Measurements from ENCODE around the gene KRTAP9-8.
"Not testable (repeated sequence)": the region's sequence is repeated elsewhere in the genome, so short reads cannot be mapped to it uniquely, and the experiment has no call there.

KRTAP9-8 gene

GRCh38 chr17:41258406-41258805 is 20.6 kb downstream of the KRTAP9-8 start:
- H3K9me3 ChIP-seq (ENCODE audit: control insufficient read depth in 1 of 2, low read length in 2 of 2) = no peaks in the 10 kb centered on the region
- no peaks in the 10 kb centered on the region for H3K36me3 ChIP-seq (ENCODE audit: control insufficient read depth in 1 of 2, insufficient read depth in 2 of 2, low read length in 2 of 2)
- no peak overlapping the region for H3K4me3 ChIP-seq (ENCODE audit: low read depth in 1 of 2, low read length in 2 of 2)
- peaks cover 3% of the 10 kb centered on the region for H3K27me3 ChIP-seq (ENCODE audit: low read depth, low read length)
- no peak overlapping the region for H3K27ac ChIP-seq (ENCODE audit: low read length)
- no peaks in the 10 kb centered on the region for H3K4me1 ChIP-seq (ENCODE audit: control insufficient read depth in 1 of 2, insufficient read depth in 2 of 2, low read length in 2 of 2)

GRCh38 chr17:41263212-41263611 is 25.4 kb downstream of the KRTAP9-8 start:
- Histone ChIP-seq H3K4me3 (ENCODE audit: low read depth in 1 of 2, low read length in 2 of 2) (no peak overlapping the region), H3K9me3 (ENCODE audit: control insufficient read depth in 1 of 2, low read length in 2 of 2) (no peaks in the 10 kb centered on the region), H3K27ac (ENCODE audit: low read length) (no peak overlapping the region), H3K36me3 (ENCODE audit: control insufficient read depth in 1 of 2, insufficient read depth in 2 of 2, low read length in 2 of 2) (no peaks in the 10 kb centered on the region), H3K27me3 (ENCODE audit: low read depth, low read length) (no peaks in the 10 kb centered on the region), H3K4me1 (ENCODE audit: control insufficient read depth in 1 of 2, insufficient read depth in 2 of 2, low read length in 2 of 2) (no peaks in the 10 kb centered on the region)

DNA sequence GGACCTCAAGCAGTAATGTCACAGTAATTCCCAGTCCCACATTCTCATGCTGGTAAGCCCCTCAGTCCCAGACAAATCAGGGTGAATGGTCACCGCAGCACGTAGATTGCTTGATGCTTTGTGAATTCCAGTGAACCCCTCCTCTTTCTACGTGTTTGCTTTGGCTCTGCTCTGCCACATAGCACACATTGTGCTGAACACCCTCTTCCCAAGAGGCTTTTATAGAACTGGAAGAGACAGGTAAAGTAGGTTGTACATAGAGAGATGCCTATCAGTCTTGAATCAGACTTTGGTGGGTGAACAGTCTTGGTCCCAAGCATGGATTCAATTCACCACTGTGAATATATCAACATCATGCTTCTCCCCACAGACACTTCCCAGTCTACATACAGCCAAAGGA is 26.8 kb downstream of the KRTAP9-8 start:
- H3K36me3 ChIP-seq (ENCODE audit: control insufficient read depth in 1 of 2, insufficient read depth in 2 of 2, low read length in 2 of 2) = no peaks in the 10 kb centered on the region
- H3K4me1 ChIP-seq (ENCODE audit: control insufficient read depth in 1 of 2, insufficient read depth in 2 of 2, low read length in 2 of 2) = no peaks in the 10 kb centered on the region
- H3K27me3 ChIP-seq (ENCODE audit: low read depth, low read length) = no peaks in the 10 kb centered on the region
- no peak overlapping the region for H3K4me3 ChIP-seq (ENCODE audit: low read depth in 1 of 2, low read length in 2 of 2)
- no peak overlapping the region for H3K27ac ChIP-seq (ENCODE audit: low read length)
- no peaks in the 10 kb centered on the region for H3K9me3 ChIP-seq (ENCODE audit: control insufficient read depth in 1 of 2, low read length in 2 of 2)

DNA sequence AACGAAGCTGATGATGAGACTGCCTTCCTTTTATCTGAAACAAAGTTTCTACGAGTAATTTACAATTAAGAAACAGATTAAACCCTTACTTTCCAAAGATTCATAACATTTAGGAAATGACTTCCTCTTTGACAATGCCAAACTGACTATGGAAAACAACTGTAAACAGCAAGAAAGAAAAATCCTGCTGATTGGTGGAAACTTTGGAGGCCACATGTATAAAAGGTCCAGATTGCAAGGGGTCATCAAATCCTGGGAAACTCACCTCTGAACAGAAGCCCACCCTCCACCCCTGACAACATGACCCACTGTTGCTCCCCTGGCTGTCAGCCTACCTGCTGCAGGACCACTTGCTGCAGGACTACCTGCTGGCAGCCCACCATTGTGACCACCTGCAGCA is 27.3 kb downstream of the KRTAP9-8 start, which contains the start of gene KRTAP9-6:
TSS of gene KRTAP9-6 (plus strand) at position 301 of the 400 bp plus-strand sequence. CDS start at position 301, 0 bp downstream.
- Histone ChIP-seq H3K27me3 (ENCODE audit: low read depth, low read length) (no peaks in the 10 kb centered on the region), H3K9me3 (ENCODE audit: control insufficient read depth in 1 of 2, low read length in 2 of 2) (no peaks in the 10 kb centered on the region), H3K36me3 (ENCODE audit: control insufficient read depth in 1 of 2, insufficient read depth in 2 of 2, low read length in 2 of 2) (no peaks in the 10 kb centered on the region), H3K4me3 (ENCODE audit: low read depth in 1 of 2, low read length in 2 of 2) (no peak within 1 kb of the TSS), H3K4me1 (ENCODE audit: control insufficient read depth in 1 of 2, insufficient read depth in 2 of 2, low read length in 2 of 2) (no peaks in the 10 kb centered on the region), H3K27ac (ENCODE audit: low read length) (no peak within 1 kb of the TSS)

GRCh38 chr17:41267711-41268110 is 29.9 kb downstream of the KRTAP9-8 start:
- no peaks in the 10 kb centered on the region for H3K27me3 ChIP-seq (ENCODE audit: low read depth, low read length)
- H3K4me1 ChIP-seq (ENCODE audit: control insufficient read depth in 1 of 2, insufficient read depth in 2 of 2, low read length in 2 of 2) = no peaks in the 10 kb centered on the region
- no peak overlapping the region for H3K4me3 ChIP-seq (ENCODE audit: low read depth in 1 of 2, low read length in 2 of 2)
- H3K9me3 ChIP-seq (ENCODE audit: control insufficient read depth in 1 of 2, low read length in 2 of 2) = no peaks in the 10 kb centered on the region
- no peaks in the 10 kb centered on the region for H3K36me3 ChIP-seq (ENCODE audit: control insufficient read depth in 1 of 2, insufficient read depth in 2 of 2, low read length in 2 of 2)
- no peak overlapping the region for H3K27ac ChIP-seq (ENCODE audit: low read length)

DNA sequence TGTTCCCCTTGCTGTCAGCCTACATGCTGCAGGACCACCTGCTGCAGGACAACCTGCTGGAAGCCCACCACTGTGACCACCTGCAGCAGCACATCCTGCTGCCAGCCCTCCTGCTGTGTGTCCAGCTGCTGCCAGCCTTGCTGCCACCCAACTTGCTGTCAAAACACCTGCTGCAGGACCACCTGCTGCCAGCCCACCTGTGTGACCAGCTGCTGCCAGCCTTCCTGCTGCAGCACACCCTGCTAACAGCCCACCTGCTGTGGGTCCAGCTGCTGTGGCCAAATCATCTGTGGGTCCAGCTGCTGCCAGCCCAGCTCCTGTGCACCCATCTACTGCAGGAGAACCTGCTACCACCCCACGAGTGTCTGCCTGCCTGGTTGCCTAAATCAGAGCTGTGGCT is 33.5 kb downstream of the KRTAP9-8 start:
- H3K27ac ChIP-seq (ENCODE audit: low read length); H3K4me3 ChIP-seq (ENCODE audit: low read depth in 1 of 2, low read length in 2 of 2); H3K9me3 ChIP-seq (ENCODE audit: control insufficient read depth in 1 of 2, low read length in 2 of 2); H3K27me3 ChIP-seq (ENCODE audit: low read depth, low read length); H3K4me1 ChIP-seq (ENCODE audit: control insufficient read depth in 1 of 2, insufficient read depth in 2 of 2, low read length in 2 of 2); H3K36me3 ChIP-seq (ENCODE audit: control insufficient read depth in 1 of 2, insufficient read depth in 2 of 2, low read length in 2 of 2): not testable (repeated sequence)

- Histone ChIP-seq H3K4me1 (ENCODE audit: control insufficient read depth in 1 of 2, insufficient read depth in 2 of 2, low read length in 2 of 2) (no peaks in the 10 kb centered on the region), H3K9me3 (ENCODE audit: control insufficient read depth in 1 of 2, low read length in 2 of 2) (no peaks in the 10 kb centered on the region), H3K27ac (ENCODE audit: low read length) (no peak overlapping the region), H3K4me3 (ENCODE audit: low read depth in 1 of 2, low read length in 2 of 2) (no peak overlapping the region), H3K36me3 (ENCODE audit: control insufficient read depth in 1 of 2, insufficient read depth in 2 of 2, low read length in 2 of 2) (no peaks in the 10 kb centered on the region), H3K27me3 (ENCODE audit: low read depth, low read length) (no peaks in the 10 kb centered on the region)
Measured at GRCh38 chr17:41271858-41272257, 34.1 kb downstream of the KRTAP9-8 start.

DNA sequence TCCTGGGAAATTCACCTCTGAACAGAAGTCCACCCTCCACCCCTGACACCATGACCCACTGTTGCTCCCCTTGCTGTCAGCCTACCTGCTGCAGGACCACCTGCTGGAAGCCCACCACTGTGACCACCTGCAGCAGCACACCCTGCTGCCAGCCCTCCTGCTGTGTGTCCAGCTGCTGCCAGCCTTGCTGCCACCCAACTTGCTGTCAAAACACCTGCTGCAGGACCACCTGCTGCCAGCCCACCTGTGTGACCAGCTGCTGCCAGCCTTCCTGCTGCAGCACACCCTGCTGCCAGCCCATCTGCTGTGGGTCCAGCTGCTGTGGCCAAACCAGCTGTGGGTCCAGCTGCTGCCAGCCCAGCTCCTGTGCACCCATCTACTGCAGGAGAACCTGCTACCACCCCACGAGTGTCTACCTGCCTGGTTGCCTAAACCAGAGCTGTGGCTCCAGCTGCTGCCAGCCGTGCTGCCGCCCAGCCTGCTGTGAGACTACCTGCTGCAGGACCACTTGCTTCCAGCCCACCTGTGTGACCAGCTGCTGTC is 37.9 kb downstream of the KRTAP9-8 start, which contains the start of gene KRTAP9-7:
TSS of gene KRTAP9-7 (plus strand) at position 51 of the 543 bp plus-strand sequence. CDS start at position 51, 0 bp downstream.
- H3K27me3 ChIP-seq (ENCODE audit: low read depth, low read length); H3K4me1 ChIP-seq (ENCODE audit: control insufficient read depth in 1 of 2, insufficient read depth in 2 of 2, low read length in 2 of 2); H3K27ac ChIP-seq (ENCODE audit: low read length); H3K9me3 ChIP-seq (ENCODE audit: control insufficient read depth in 1 of 2, low read length in 2 of 2); H3K36me3 ChIP-seq (ENCODE audit: control insufficient read depth in 1 of 2, insufficient read depth in 2 of 2, low read length in 2 of 2); H3K4me3 ChIP-seq (ENCODE audit: low read depth in 1 of 2, low read length in 2 of 2): not testable (repeated sequence)

- H3K4me3 ChIP-seq (ENCODE audit: low read depth in 1 of 2, low read length in 2 of 2) = no peak overlapping the region
- no peaks in the 10 kb centered on the region for H3K27me3 ChIP-seq (ENCODE audit: low read depth, low read length)
- H3K36me3 ChIP-seq (ENCODE audit: control insufficient read depth in 1 of 2, insufficient read depth in 2 of 2, low read length in 2 of 2) = no peaks in the 10 kb centered on the region
- H3K27ac ChIP-seq (ENCODE audit: low read length) = no peak overlapping the region
- H3K4me1 ChIP-seq (ENCODE audit: control insufficient read depth in 1 of 2, insufficient read depth in 2 of 2, low read length in 2 of 2) = no peaks in the 10 kb centered on the region
- H3K9me3 ChIP-seq (ENCODE audit: control insufficient read depth in 1 of 2, low read length in 2 of 2) = peaks cover 0 to 4% of the 10 kb centered on the region in 2 donors
Measured at GRCh38 chr17:41278176-41278955, 40.6 kb downstream of the KRTAP9-8 start.

GRCh38 chr17:41284043-41284442 is 46.2 kb downstream of the KRTAP9-8 start:
- H3K4me1 ChIP-seq (ENCODE audit: control insufficient read depth in 1 of 2, insufficient read depth in 2 of 2, low read length in 2 of 2) = no peaks in the 10 kb centered on the region
- no peaks in the 10 kb centered on the region for H3K27me3 ChIP-seq (ENCODE audit: low read depth, low read length)
- H3K9me3 ChIP-seq (ENCODE audit: control insufficient read depth in 1 of 2, low read length in 2 of 2) = peaks cover 0 to 4% of the 10 kb centered on the region in 2 donors
- H3K27ac ChIP-seq (ENCODE audit: low read length) = no peak overlapping the region
- no peak overlapping the region for H3K4me3 ChIP-seq (ENCODE audit: low read depth in 1 of 2, low read length in 2 of 2)
- H3K36me3 ChIP-seq (ENCODE audit: control insufficient read depth in 1 of 2, insufficient read depth in 2 of 2, low read length in 2 of 2) = no peaks in the 10 kb centered on the region

DNA sequence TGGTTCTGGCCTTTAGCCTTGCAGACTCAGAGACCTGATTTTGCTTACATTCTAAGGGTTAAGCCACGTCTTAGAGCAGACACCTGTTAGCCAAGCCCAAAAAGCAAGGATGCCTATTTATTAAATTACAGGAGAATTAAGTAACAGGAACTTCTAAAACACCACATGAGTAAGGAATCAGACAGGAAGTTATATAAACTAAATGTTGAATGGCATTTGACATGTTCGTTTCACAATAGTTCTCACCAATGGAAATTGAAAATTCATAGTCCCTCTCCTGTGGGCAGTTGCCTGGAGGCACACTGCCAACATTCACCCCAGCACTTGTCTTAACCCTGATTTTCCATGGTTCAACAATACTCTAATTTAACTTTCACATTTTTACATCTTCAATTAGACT is 46.7 kb downstream of the KRTAP9-8 start:
- H3K27ac ChIP-seq (ENCODE audit: low read length) = no peak overlapping the region
- no peaks in the 10 kb centered on the region for H3K27me3 ChIP-seq (ENCODE audit: low read depth, low read length)
- H3K4me3 ChIP-seq (ENCODE audit: low read depth in 1 of 2, low read length in 2 of 2) = no peak overlapping the region
- H3K4me1 ChIP-seq (ENCODE audit: control insufficient read depth in 1 of 2, insufficient read depth in 2 of 2, low read length in 2 of 2) = no peaks in the 10 kb centered on the region
- peaks cover 0 to 4% of the 10 kb centered on the region in 2 donors for H3K9me3 ChIP-seq (ENCODE audit: control insufficient read depth in 1 of 2, low read length in 2 of 2)
- H3K36me3 ChIP-seq (ENCODE audit: control insufficient read depth in 1 of 2, insufficient read depth in 2 of 2, low read length in 2 of 2) = no peaks in the 10 kb centered on the region

Measured in muscle layer of duodenum (tissue), 2 donors.